ENCODE results near the gene SMIM23. TPM values are rescaled to one million over a fixed set of nuclear protein-coding genes. Genes with fewer than 3 reads are reported as not detected.
"Not testable (repeated sequence)": the region's sequence is repeated elsewhere in the genome, so short reads cannot be mapped to it uniquely, and the experiment has no call there.

SMIM23 gene
- total RNA-seq, 2 experiments from 2014 or later: not detected

GRCh38 chr5:171776770-171777759, 8.6 kb upstream of the SMIM23 start:
- H3K27ac Mint-ChIP-seq: no peak overlapping the region
- H3K4me1 Mint-ChIP-seq (ENCODE audit: low read depth): no peaks in the 10 kb centered on the region
- H3K4me3 Mint-ChIP-seq: no peak overlapping the region
- H3K36me3 Mint-ChIP-seq (ENCODE audit: low read depth): no peaks in the 10 kb centered on the region
- H3K9me3 Mint-ChIP-seq (ENCODE audit: insufficient read depth): no peaks in the 10 kb centered on the region
- ATAC-seq (no peak), DNase-seq (no peak)
- POLR2A ChIA-PET: no interaction called here
- CTCF ChIA-PET: no interaction called here
- no peaks in the 10 kb centered on the region for H3K27me3 Mint-ChIP-seq (ENCODE audit: low read depth)

- CTCF ChIA-PET; H3K4me1 Mint-ChIP-seq (ENCODE audit: low read depth); DNase-seq; H3K27ac Mint-ChIP-seq; ATAC-seq; H3K4me3 Mint-ChIP-seq; H3K36me3 Mint-ChIP-seq (ENCODE audit: low read depth); H3K9me3 Mint-ChIP-seq (ENCODE audit: insufficient read depth); H3K27me3 Mint-ChIP-seq (ENCODE audit: low read depth); POLR2A ChIA-PET: not testable (repeated sequence)
Observed at GRCh38 chr5:171781744-171782143, 3.9 kb upstream of the SMIM23 start.

GRCh38 chr5:171782332-171782966, 3.2 kb upstream of the SMIM23 start:
- Mint-ChIP-seq H3K27me3 (ENCODE audit: low read depth) (peaks cover 7% of the 10 kb centered on the region), H3K9me3 (ENCODE audit: insufficient read depth) (no peaks in the 10 kb centered on the region), H3K4me1 (ENCODE audit: low read depth) (no peaks in the 10 kb centered on the region), H3K36me3 (ENCODE audit: low read depth) (no peaks in the 10 kb centered on the region), H3K4me3 (no peak overlapping the region), H3K27ac (no peak overlapping the region)
- POLR2A ChIA-PET: no interaction called here
- CTCF ChIA-PET: no interaction called here
- DNase-seq (no peak), ATAC-seq (no peak)

GRCh38 chr5:171783051-171783450, 2.6 kb upstream of the SMIM23 start:
- peaks cover 7% of the 10 kb centered on the region for H3K27me3 Mint-ChIP-seq (ENCODE audit: low read depth)
- POLR2A ChIA-PET: no interaction called here
- DNase-seq (no peak), ATAC-seq (no peak)
- H3K9me3 Mint-ChIP-seq (ENCODE audit: insufficient read depth): no peaks in the 10 kb centered on the region
- no peak overlapping the region for H3K27ac Mint-ChIP-seq
- CTCF ChIA-PET: no interaction called here
- H3K4me3 Mint-ChIP-seq: no peak overlapping the region
- no peaks in the 10 kb centered on the region for H3K36me3 Mint-ChIP-seq (ENCODE audit: low read depth)
- H3K4me1 Mint-ChIP-seq (ENCODE audit: low read depth): no peaks in the 10 kb centered on the region

- Mint-ChIP-seq H3K27me3 (ENCODE audit: low read depth) (peaks cover 6% of the 10 kb centered on the region), H3K27ac (no peak overlapping the region), H3K36me3 (ENCODE audit: low read depth) (no peaks in the 10 kb centered on the region), H3K4me1 (ENCODE audit: low read depth) (no peaks in the 10 kb centered on the region), H3K9me3 (ENCODE audit: insufficient read depth) (no peaks in the 10 kb centered on the region), H3K4me3 (no peak overlapping the region)
- POLR2A ChIA-PET: no interaction called here
- DNase-seq (no peak), ATAC-seq (no peak)
- CTCF ChIA-PET: no interaction called here
Observed at GRCh38 chr5:171789353-171789752, 3.7 kb downstream of the SMIM23 start.

- Mint-ChIP-seq H3K27me3 (ENCODE audit: low read depth) (peaks cover 2% of the 10 kb centered on the region), H3K36me3 (ENCODE audit: low read depth) (no peaks in the 10 kb centered on the region), H3K4me3 (no peak overlapping the region), H3K27ac (no peak overlapping the region), H3K9me3 (ENCODE audit: insufficient read depth) (no peaks in the 10 kb centered on the region), H3K4me1 (ENCODE audit: low read depth) (no peaks in the 10 kb centered on the region)
- ATAC-seq (no peak), DNase-seq (no peak)
- ChIA-PET CTCF (no interaction called here), POLR2A (no interaction called here)
Observed at GRCh38 chr5:171790408-171790807, 4.8 kb downstream of the SMIM23 start.

GRCh38 chr5:171794470-171794960, 8.9 kb downstream of the SMIM23 start:
- Mint-ChIP-seq H3K27ac (no peak overlapping the region), H3K36me3 (ENCODE audit: low read depth) (no peaks in the 10 kb centered on the region), H3K4me3 (no peak overlapping the region), H3K27me3 (ENCODE audit: low read depth) (peaks cover 1% of the 10 kb centered on the region), H3K4me1 (ENCODE audit: low read depth) (no peaks in the 10 kb centered on the region), H3K9me3 (ENCODE audit: insufficient read depth) (no peaks in the 10 kb centered on the region)
- ChIA-PET POLR2A (no interaction called here), CTCF (no interaction called here)
- DNase-seq (no peak), ATAC-seq (no peak)

DNA sequence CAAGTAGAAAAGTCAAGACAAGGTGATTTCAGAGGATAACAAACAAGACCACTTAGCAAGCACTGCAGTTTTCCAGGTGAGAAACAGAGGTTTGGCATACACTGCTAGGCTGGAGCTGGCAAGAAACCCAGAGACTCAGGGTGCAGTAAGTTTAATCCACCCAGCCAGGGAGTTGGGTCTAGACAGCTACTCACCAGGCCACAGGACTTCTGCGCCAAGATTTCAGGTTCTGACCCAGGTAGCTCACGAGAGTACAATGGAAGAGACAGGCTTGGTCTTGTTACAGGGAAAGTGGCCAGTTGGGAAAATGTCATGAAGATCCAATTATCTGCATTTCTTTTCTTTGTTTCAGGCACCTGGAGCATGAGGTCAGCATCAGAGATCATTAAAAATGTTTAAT, 9.8 kb downstream of the SMIM23 start:
- Mint-ChIP-seq H3K27me3 (ENCODE audit: low read depth) (peaks cover 2% of the 10 kb centered on the region), H3K36me3 (ENCODE audit: low read depth) (no peaks in the 10 kb centered on the region), H3K4me1 (ENCODE audit: low read depth) (no peaks in the 10 kb centered on the region), H3K4me3 (no peak overlapping the region), H3K9me3 (ENCODE audit: insufficient read depth) (no peaks in the 10 kb centered on the region), H3K27ac (no peak overlapping the region)
- CTCF ChIA-PET: no interaction called here
- no peak for DNase-seq
- POLR2A ChIA-PET: no interaction called here
- no peak for ATAC-seq

DNA sequence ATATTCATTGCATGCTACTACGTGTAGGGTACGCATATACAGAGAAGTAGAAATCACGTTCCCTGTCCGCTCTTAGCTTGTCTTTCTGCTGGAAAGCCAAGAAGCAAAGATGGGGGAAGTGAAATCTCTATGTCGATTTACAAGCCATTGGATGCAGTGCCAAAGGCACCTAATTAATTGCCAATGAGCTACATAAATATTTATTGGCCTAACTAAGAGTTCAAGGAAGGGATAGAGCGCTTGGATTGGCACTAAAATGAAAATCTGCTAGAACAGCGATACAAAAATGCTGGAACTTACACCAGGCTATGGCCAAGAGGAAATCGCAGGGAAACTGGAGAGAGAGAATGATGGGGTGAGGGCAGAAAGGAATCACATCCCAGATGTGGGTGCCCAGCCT, 10.8 kb downstream of the SMIM23 start:
- no peak overlapping the region for H3K4me3 Mint-ChIP-seq
- CTCF ChIA-PET: no interaction called here
- no peak for ATAC-seq
- H3K4me1 Mint-ChIP-seq (ENCODE audit: low read depth): no peaks in the 10 kb centered on the region
- no peaks in the 10 kb centered on the region for H3K9me3 Mint-ChIP-seq (ENCODE audit: insufficient read depth)
- POLR2A ChIA-PET: no interaction called here
- H3K36me3 Mint-ChIP-seq (ENCODE audit: low read depth): no peaks in the 10 kb centered on the region
- DNase-seq: no peak
- no peak overlapping the region for H3K27ac Mint-ChIP-seq
- peaks cover 3% of the 10 kb centered on the region for H3K27me3 Mint-ChIP-seq (ENCODE audit: low read depth)

GRCh38 chr5:171797543-171797942, 11.9 kb downstream of the SMIM23 start:
- CTCF ChIA-PET: no interaction called here
- H3K4me3 Mint-ChIP-seq: no peak overlapping the region

GRCh38 chr5:171798418-171798817, 12.8 kb downstream of the SMIM23 start:
- ChIA-PET CTCF (no interaction called here), POLR2A (no interaction called here)
- no peaks in the 10 kb centered on the region for H3K36me3 Mint-ChIP-seq (ENCODE audit: low read depth)
- H3K9me3 Mint-ChIP-seq (ENCODE audit: insufficient read depth): no peaks in the 10 kb centered on the region
- no peaks in the 10 kb centered on the region for H3K4me1 Mint-ChIP-seq (ENCODE audit: low read depth)
- H3K27me3 Mint-ChIP-seq (ENCODE audit: low read depth): peaks cover 3% of the 10 kb centered on the region
- H3K27ac Mint-ChIP-seq: no peak overlapping the region
- DNase-seq: no peak
- no peak for ATAC-seq
- no peak overlapping the region for H3K4me3 Mint-ChIP-seq

More at GRCh38 chr5:171797543-171797942, 11.9 kb downstream of the SMIM23 start:
- Mint-ChIP-seq H3K27me3 (ENCODE audit: low read depth) (peaks cover 3% of the 10 kb centered on the region), H3K36me3 (ENCODE audit: low read depth) (no peaks in the 10 kb centered on the region), H3K4me1 (ENCODE audit: low read depth) (no peaks in the 10 kb centered on the region), H3K27ac (no peak overlapping the region), H3K9me3 (ENCODE audit: insufficient read depth) (no peaks in the 10 kb centered on the region)
- DNase-seq (no peak), ATAC-seq (no peak)
- POLR2A ChIA-PET: no interaction called here

DNA sequence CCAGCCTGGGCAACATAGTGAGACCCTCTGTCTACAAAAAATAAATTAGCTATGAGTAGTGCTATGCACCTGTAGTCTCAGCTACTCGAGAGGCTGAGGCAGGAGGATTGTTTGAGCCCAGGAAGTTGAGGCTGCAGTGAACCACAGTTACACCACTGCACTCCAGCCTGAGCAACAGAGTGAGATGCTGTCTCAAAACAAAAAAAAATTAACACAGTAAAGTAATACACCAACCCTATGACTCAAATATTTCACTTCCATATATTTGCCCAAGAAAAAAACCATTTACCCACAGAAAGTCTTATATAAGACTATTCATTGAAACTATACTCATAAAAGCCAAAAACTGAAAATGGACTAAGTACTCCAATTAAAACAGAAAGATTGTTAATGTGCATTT, 16.2 kb downstream of the SMIM23 start:
- Mint-ChIP-seq H3K36me3 (ENCODE audit: low read depth) (no peaks in the 10 kb centered on the region), H3K27me3 (ENCODE audit: low read depth) (peaks cover 18% of the 10 kb centered on the region), H3K27ac (no peak overlapping the region), H3K4me3 (no peak overlapping the region), H3K9me3 (ENCODE audit: insufficient read depth) (no peaks in the 10 kb centered on the region), H3K4me1 (ENCODE audit: low read depth) (peaks cover 2% of the 10 kb centered on the region)
- DNase-seq (no peak), ATAC-seq (no peak)
- POLR2A ChIA-PET: no interaction called here
- CTCF ChIA-PET: no interaction called here
